Activated CD4-positive, CD25-positive, alpha-beta regulatory T cell (primary cell): ENCODE results near the gene RBMY1E.
"Not testable (repeated sequence)": the region's sequence is repeated elsewhere in the genome, so short reads cannot be mapped to it uniquely, and the experiment has no call there.

Source experiments
- DNase-seq, 4 experiments: peaks; one replicate each; lab custom pipeline; 2025; lab: John Stamatoyannopoulos, UW

Gene RBMY1E

DNA sequence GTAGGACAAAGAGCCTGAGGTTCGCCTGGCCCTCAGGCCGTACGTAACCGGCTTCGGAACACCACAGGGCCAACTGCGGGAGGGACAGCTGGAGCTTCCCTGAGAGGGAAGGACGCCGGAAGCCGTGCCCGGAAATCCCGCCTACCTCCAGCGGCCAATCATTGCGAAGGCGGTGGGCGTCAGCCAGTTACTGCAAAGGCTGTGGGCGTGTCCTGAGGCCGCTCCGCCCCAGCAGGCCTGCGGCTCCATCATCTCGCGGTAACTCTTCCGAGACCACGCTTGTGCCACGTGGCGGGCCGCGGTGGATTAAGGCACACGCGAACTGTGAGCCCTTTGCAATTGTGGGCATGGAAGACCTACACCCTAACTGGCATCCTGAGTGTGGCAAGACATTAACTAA lies at the start of gene RBMY1E:
TSS of gene RBMY1E (minus strand) at position 101 of the 400 bp plus-strand sequence. CDS start 1,978 bp downstream, outside the sequence.
- not testable (repeated sequence) for DNase-seq

DNA sequence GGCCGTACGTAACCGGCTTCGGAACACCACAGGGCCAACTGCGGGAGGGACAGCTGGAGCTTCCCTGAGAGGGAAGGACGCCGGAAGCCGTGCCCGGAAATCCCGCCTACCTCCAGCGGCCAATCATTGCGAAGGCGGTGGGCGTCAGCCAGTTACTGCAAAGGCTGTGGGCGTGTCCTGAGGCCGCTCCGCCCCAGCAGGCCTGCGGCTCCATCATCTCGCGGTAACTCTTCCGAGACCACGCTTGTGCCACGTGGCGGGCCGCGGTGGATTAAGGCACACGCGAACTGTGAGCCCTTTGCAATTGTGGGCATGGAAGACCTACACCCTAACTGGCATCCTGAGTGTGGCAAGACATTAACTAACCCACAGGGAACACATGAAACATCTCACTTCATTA lies 23.4 kb downstream of the RBMY1E start, which contains the start of gene RBMY1D:
TSS of gene RBMY1D (minus strand) at position 101 of the 400 bp plus-strand sequence. CDS start 2,013 bp downstream, outside the sequence.
- DNase-seq = not testable (repeated sequence)

DNA sequence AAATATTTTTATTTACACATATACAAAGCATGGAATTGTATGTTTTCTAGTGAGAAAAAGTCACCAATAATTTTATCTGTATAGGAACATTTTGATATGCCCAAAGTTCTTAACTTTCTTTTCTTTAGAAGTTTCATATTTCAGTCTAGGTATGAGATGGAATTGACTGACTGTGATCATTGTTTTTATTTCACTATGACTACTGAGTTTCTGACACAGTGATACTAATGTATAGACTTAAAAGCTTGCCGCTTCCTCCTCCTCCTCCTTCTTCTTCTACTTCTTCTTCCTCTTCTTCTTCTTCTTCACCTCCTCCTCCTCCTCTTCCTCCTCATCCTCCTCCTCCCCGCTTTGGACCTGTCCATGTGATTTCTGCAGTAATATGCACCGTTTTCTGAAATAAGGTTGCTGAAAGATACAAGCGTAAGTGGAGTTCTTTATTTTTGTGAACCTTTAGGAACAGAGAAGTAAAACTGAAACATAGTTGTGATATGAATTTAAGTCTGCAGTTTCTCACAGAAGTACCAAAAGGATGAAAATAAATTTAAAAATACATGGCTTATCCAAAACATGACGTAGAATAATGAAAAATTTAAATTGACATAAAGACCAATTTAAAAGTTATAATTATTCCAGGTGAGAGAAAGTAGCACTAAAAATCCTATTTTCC lies 48.3 kb downstream of the RBMY1E start:
- not testable (repeated sequence) for DNase-seq
